ENCODE measurements around the gene SHF.

GRCh38 chr15:45134682-45135604 is 52.8 kb downstream of the SHF start:
- TF ChIP-seq CTCF (IDR thresholded peaks at IDR 0.05), result no peak
- no peak for TF ChIP-seq EZH2 (IDR thresholded peaks at IDR 0.05; ENCODE audit: borderline replicate concordance, insufficient read depth, low read depth, low read length, poor library complexity, severe bottlenecking)

Data from B cell (primary cell).